DMS53 treated with DMSO at 0.1 percent for 48 hours (cell line): ENCODE results near the gene MT3.
"Not testable (repeated sequence)": the region's sequence is repeated elsewhere in the genome, so short reads cannot be mapped to it uniquely, and the experiment has no call there.

Experiments used
- DNase-seq: peaks from one replicate; lab custom pipeline; 2025; ENCODE audit not compliant: unreplicated experiment; lab: John Stamatoyannopoulos, UW

Gene MT3

GRCh38 chr16:56608876-56609462, 19.6 kb downstream of the MT3 start:
- DNase-seq = peak; percentile 61

- DNase-seq = peak; percentile 39
Observed at GRCh38 chr16:56609463-56609921, 20.2 kb downstream of the MT3 start.

GRCh38 chr16:56610017-56610608, 20.8 kb downstream of the MT3 start:
- no peak for DNase-seq

GRCh38 chr16:56610609-56611111, 21.3 kb downstream of the MT3 start:
- no peak for DNase-seq

- no peak for DNase-seq
Observed at GRCh38 chr16:56611281-56611833, 22.0 kb downstream of the MT3 start.

GRCh38 chr16:56613706-56614105, 24.4 kb downstream of the MT3 start:
- DNase-seq = no peak

- no peak for DNase-seq
Observed at GRCh38 chr16:56614549-56614991, 25.2 kb downstream of the MT3 start.

- DNase-seq = no peak
Observed at GRCh38 chr16:56615353-56615752, 26.0 kb downstream of the MT3 start.

- DNase-seq = no peak
Observed at GRCh38 chr16:56616608-56617211, 27.4 kb downstream of the MT3 start.

- DNase-seq = peak; percentile 75
Observed at GRCh38 chr16:56617212-56618085, 28.1 kb downstream of the MT3 start.

GRCh38 chr16:56618138-56618537, 28.8 kb downstream of the MT3 start:
- no peak for DNase-seq

GRCh38 chr16:56620339-56620897, 31.1 kb downstream of the MT3 start:
- DNase-seq = no peak

- DNase-seq = not testable (repeated sequence)
Observed at GRCh38 chr16:56621665-56622445, 32.5 kb downstream of the MT3 start.

- not testable (repeated sequence) for DNase-seq
Observed at GRCh38 chr16:56623184-56623583, 33.9 kb downstream of the MT3 start.

GRCh38 chr16:56623637-56624036, 34.3 kb downstream of the MT3 start:
- no peak for DNase-seq

GRCh38 chr16:56625140-56625942, 36.0 kb downstream of the MT3 start, which contains the start of gene MT1E:
TSS of gene MT1E (plus strand) at chr16:56625781. CDS start at chr16:56625852, 71 bp downstream.
- peak; percentile 56 for DNase-seq

- DNase-seq = no peak
Observed at GRCh38 chr16:56625943-56626654, 36.8 kb downstream of the MT3 start.

- no peak for DNase-seq
Observed at GRCh38 chr16:56626685-56627084, 37.4 kb downstream of the MT3 start.
